Measurements from ENCODE around the gene CENPK.
A peak's percentile ranks its signal among the peaks of the same experiment; 100 is the strongest.
"Not testable (repeated sequence)": the region's sequence is repeated elsewhere in the genome, so short reads cannot be mapped to it uniquely, and the experiment has no call there.

Gene CENPK

GRCh38 chr5:65489119-65489518 lies 73.8 kb downstream of the CENPK start:
- Histone ChIP-seq H3K36me3 (ENCODE audit: insufficient read depth, low read length) (no peaks in the 10 kb centered on the region), H3K27ac (ENCODE audit: low read depth, low read length) (no peak overlapping the region), H3K9ac (ENCODE audit: low read length) (no peak overlapping the region), H3K4me1 (ENCODE audit: insufficient read depth, low read length) (no peaks in the 10 kb centered on the region), H3K9me3 (ENCODE audit: low read length) (no peaks in the 10 kb centered on the region), H3K4me3 (ENCODE audit: low read depth in 1 of 2, low read length in 2 of 2) (no peak overlapping the region), H3K27me3 (ENCODE audit: control insufficient read depth in 1 of 2, insufficient read depth in 2 of 2, low read length in 2 of 2) (no peaks in the 10 kb centered on the region)

- H3K27ac ChIP-seq (ENCODE audit: low read depth, low read length); H3K4me1 ChIP-seq (ENCODE audit: insufficient read depth, low read length); H3K4me3 ChIP-seq (ENCODE audit: low read depth in 1 of 2, low read length in 2 of 2); H3K36me3 ChIP-seq (ENCODE audit: insufficient read depth, low read length); H3K9ac ChIP-seq (ENCODE audit: low read length); H3K9me3 ChIP-seq (ENCODE audit: low read length); H3K27me3 ChIP-seq (ENCODE audit: control insufficient read depth in 1 of 2, insufficient read depth in 2 of 2, low read length in 2 of 2): not testable (repeated sequence)
These were observed 74.8 kb downstream of the CENPK start for GRCh38 chr5:65488038-65488687.

DNA sequence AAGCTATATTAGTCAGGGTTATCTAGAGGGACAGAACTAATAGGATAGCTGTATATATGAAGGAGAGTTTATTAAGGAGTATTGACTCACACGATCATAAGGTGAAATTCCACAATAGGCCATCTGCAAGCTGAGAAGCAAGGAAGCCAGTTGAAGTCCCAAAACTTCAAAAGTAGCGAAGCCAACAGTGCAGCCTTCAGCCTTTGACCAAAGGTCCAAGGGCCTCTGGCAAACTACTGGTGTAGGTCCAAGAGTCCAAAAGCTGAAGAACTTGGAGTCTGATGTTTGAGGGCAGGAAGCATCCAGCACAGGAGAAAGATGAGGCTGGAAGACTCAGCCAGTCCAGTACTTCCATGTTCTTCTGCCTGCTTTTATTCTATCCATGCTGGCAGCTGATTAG lies 76.2 kb downstream of the CENPK start:
- H3K27me3 ChIP-seq (ENCODE audit: control insufficient read depth in 1 of 2, insufficient read depth in 2 of 2, low read length in 2 of 2); H3K27ac ChIP-seq (ENCODE audit: low read depth, low read length); H3K36me3 ChIP-seq (ENCODE audit: insufficient read depth, low read length); H3K4me1 ChIP-seq (ENCODE audit: insufficient read depth, low read length); H3K4me3 ChIP-seq (ENCODE audit: low read depth in 1 of 2, low read length in 2 of 2); H3K9ac ChIP-seq (ENCODE audit: low read length); H3K9me3 ChIP-seq (ENCODE audit: low read length): not testable (repeated sequence)

DNA sequence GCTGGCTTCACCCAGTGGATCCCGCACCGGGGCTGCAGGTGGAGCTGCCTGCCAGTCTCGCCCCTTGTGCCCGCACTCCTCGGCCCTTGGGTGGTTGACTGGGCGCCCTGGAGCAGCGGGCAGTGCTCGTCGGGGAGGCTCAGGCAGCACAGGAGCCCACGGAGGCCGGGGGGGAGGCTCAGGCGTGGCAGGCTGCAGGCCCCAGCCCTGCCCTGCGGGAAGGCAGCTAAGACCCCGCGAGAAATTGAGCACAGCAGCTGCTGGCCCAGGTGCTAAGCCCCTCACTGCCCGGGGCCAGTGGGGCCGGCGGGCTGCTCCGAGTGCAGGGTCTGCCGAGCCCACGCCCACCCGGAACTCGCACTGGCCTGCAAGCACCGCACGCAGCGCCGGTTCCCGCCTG lies 77.6 kb downstream of the CENPK start:
- no peaks in the 10 kb centered on the region for H3K36me3 ChIP-seq (ENCODE audit: insufficient read depth, low read length)
- H3K9ac ChIP-seq (ENCODE audit: low read length): no peak overlapping the region
- H3K27me3 ChIP-seq (ENCODE audit: control insufficient read depth in 1 of 2, insufficient read depth in 2 of 2, low read length in 2 of 2): no peaks in the 10 kb centered on the region
- H3K27ac ChIP-seq (ENCODE audit: low read depth, low read length): no peak overlapping the region
- peaks cover 5% of the 10 kb centered on the region for H3K4me1 ChIP-seq (ENCODE audit: insufficient read depth, low read length)
- H3K9me3 ChIP-seq (ENCODE audit: low read length): no peaks in the 10 kb centered on the region
- no peak overlapping the region for H3K4me3 ChIP-seq (ENCODE audit: low read depth in 1 of 2, low read length in 2 of 2)

DNA sequence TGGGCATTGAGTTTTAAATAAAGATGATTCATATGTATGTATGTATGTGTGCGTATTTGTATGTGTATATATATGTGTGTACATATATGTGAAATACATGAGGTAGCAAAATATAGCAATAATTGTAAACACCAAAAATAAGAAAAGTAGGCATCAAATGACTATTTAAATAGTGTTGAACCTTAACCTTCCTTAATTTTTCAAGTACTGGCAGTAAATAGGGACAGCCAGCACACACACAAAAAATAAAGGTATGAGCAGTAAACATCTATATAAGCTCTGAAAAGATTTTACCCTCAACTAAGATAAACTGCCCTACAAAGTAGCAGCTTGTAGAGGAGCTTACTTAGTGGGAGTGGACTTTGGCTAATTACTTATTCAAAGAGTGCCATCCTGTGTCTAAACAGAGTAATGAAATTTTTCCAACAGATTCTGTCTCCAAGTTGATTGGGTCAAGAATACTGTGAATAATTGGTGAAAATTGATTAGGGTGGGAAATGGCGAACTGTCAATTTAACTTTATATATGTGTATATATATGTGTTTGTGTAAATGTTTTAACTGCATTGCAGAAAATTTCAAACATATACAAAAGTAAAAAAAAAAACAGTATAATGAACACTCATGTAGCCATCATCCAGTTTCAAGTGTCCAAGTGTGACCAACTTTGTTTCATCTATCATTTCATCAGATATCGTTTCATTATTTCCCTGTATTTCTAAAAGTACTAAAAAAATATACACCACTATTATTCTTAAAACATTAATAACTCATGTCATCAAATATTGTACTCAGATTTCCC lies 79.2 kb downstream of the CENPK start:
- Histone ChIP-seq H3K9ac (ENCODE audit: low read length) (peak overlapping the region; percentile 59), H3K4me3 (ENCODE audit: low read depth in 1 of 2, low read length in 2 of 2) (peak overlapping the region in 1 of 2 donors; percentile 96), H3K9me3 (ENCODE audit: low read length) (no peaks in the 10 kb centered on the region), H3K36me3 (ENCODE audit: insufficient read depth, low read length) (no peaks in the 10 kb centered on the region), H3K27me3 (ENCODE audit: control insufficient read depth in 1 of 2, insufficient read depth in 2 of 2, low read length in 2 of 2) (no peaks in the 10 kb centered on the region), H3K27ac (ENCODE audit: low read depth, low read length) (peak overlapping the region; percentile 75), H3K4me1 (ENCODE audit: insufficient read depth, low read length) (peaks cover 11% of the 10 kb centered on the region)

- Histone ChIP-seq H3K9ac (ENCODE audit: low read length) (peak overlapping the region; percentile 59), H3K36me3 (ENCODE audit: insufficient read depth, low read length) (no peaks in the 10 kb centered on the region), H3K27me3 (ENCODE audit: control insufficient read depth in 1 of 2, insufficient read depth in 2 of 2, low read length in 2 of 2) (no peaks in the 10 kb centered on the region), H3K27ac (ENCODE audit: low read depth, low read length) (peak overlapping the region; percentile 75), H3K9me3 (ENCODE audit: low read length) (no peaks in the 10 kb centered on the region), H3K4me1 (ENCODE audit: insufficient read depth, low read length) (peaks cover 13% of the 10 kb centered on the region), H3K4me3 (ENCODE audit: low read depth in 1 of 2, low read length in 2 of 2) (peak overlapping the region; percentile 15 to 96)
These were observed 80.0 kb downstream of the CENPK start for GRCh38 chr5:65482736-65483545.

DNA sequence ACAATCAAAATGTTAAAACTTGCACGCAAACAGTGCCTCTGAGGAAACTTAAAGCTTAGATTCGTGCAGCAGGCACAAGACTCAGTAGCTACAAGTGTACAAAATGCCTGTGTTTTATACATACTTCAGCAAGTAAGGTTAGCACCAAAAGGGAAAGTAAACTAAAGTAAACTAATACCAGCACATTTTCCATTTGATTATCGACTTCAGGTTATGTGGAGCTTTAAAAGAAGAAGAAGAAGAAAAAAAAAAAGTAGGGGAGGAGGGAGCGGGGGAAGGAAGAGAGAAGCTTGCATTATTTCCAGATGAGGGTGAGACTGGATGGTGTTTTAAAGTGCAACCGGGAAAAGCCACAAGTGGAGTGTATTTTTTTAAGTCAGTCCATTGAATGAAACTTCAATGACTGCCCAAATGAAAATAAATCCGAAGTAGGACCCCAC lies 80.7 kb downstream of the CENPK start:
- Histone ChIP-seq H3K9ac (ENCODE audit: low read length) (peak overlapping the region; percentile 59), H3K36me3 (ENCODE audit: insufficient read depth, low read length) (no peaks in the 10 kb centered on the region), H3K27me3 (ENCODE audit: control insufficient read depth in 1 of 2, insufficient read depth in 2 of 2, low read length in 2 of 2) (no peaks in the 10 kb centered on the region), H3K4me1 (ENCODE audit: insufficient read depth, low read length) (peaks cover 13% of the 10 kb centered on the region), H3K27ac (ENCODE audit: low read depth, low read length) (peak overlapping the region; percentile 75), H3K4me3 (ENCODE audit: low read depth in 1 of 2, low read length in 2 of 2) (peak overlapping the region; percentile 15 to 96), H3K9me3 (ENCODE audit: low read length) (no peaks in the 10 kb centered on the region)

- no peaks in the 10 kb centered on the region for H3K27me3 ChIP-seq (ENCODE audit: control insufficient read depth in 1 of 2, insufficient read depth in 2 of 2, low read length in 2 of 2)
- H3K36me3 ChIP-seq (ENCODE audit: insufficient read depth, low read length): no peaks in the 10 kb centered on the region
- H3K9ac ChIP-seq (ENCODE audit: low read length): peak within 1 kb of the TSS; percentile 59
- H3K9me3 ChIP-seq (ENCODE audit: low read length): no peaks in the 10 kb centered on the region
- H3K27ac ChIP-seq (ENCODE audit: low read depth, low read length): peak within 1 kb of the TSS; percentile 83
- peak within 1 kb of the TSS; percentile 46 to 96 for H3K4me3 ChIP-seq (ENCODE audit: low read depth in 1 of 2, low read length in 2 of 2)
- H3K4me1 ChIP-seq (ENCODE audit: insufficient read depth, low read length): peaks cover 13% of the 10 kb centered on the region
These were observed 81.2 kb downstream of the CENPK start, which contains the start of gene ADAMTS6 for GRCh38 chr5:65481635-65482295. Gene ADAMTS6, minus strand, starts transcription at chr5:65481920. Its CDS starts 8,247 bp downstream, at chr5:65473673.

GRCh38 chr5:65481171-65481581 lies 81.8 kb downstream of the CENPK start:
- Histone ChIP-seq H3K27me3 (ENCODE audit: control insufficient read depth in 1 of 2, insufficient read depth in 2 of 2, low read length in 2 of 2) (no peaks in the 10 kb centered on the region), H3K36me3 (ENCODE audit: insufficient read depth, low read length) (no peaks in the 10 kb centered on the region), H3K9ac (ENCODE audit: low read length) (peak overlapping the region; percentile 59), H3K4me1 (ENCODE audit: insufficient read depth, low read length) (peaks cover 13% of the 10 kb centered on the region), H3K9me3 (ENCODE audit: low read length) (no peaks in the 10 kb centered on the region), H3K4me3 (ENCODE audit: low read depth in 1 of 2, low read length in 2 of 2) (peak overlapping the region; percentile 46 to 96), H3K27ac (ENCODE audit: low read depth, low read length) (peak overlapping the region; percentile 83)

DNA sequence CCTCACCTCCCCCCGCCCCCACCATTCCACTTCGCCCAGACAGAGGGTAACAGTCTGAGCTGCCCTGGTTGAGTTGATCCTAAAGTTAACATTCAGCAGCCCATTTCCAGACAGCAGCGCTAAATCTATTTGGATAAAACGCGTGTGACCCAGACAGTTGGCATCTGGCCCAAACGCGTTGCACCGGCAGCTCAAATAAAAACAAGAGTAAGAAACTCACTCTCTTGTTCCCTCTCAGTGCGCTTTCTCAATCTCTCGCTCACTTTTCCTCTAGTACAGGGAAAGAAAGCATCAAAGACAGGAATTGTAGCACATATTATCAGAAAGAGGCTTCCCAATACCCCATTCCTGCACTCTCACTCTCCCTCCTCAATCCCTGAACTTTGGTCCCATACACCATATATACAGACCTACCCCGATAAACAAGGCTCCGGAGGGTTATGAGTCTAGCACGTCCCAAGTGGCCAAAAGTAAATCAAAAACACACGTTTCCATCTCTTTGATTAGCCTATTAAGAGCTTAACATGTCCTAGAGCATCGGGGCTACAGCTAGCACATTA lies 82.6 kb downstream of the CENPK start:
- H3K27me3 ChIP-seq (ENCODE audit: control insufficient read depth in 1 of 2, insufficient read depth in 2 of 2, low read length in 2 of 2): no peaks in the 10 kb centered on the region
- no peaks in the 10 kb centered on the region for H3K9me3 ChIP-seq (ENCODE audit: low read length)
- H3K4me3 ChIP-seq (ENCODE audit: low read depth in 1 of 2, low read length in 2 of 2): peak overlapping the region; percentile 46 to 96
- peaks cover 13% of the 10 kb centered on the region for H3K4me1 ChIP-seq (ENCODE audit: insufficient read depth, low read length)
- peak overlapping the region; percentile 50 for H3K9ac ChIP-seq (ENCODE audit: low read length)
- no peaks in the 10 kb centered on the region for H3K36me3 ChIP-seq (ENCODE audit: insufficient read depth, low read length)
- H3K27ac ChIP-seq (ENCODE audit: low read depth, low read length): peak overlapping the region; percentile 81
